H9 (cell line): Measurements from ENCODE around the gene PDRG1. TPM values are rescaled to one million over a fixed set of nuclear protein-coding genes. Genes with fewer than 3 reads are reported as not detected.

ENCODE experiments used
- DNase-seq: peaks from one replicate; pipeline ENCODE4 v3.0.0-alpha.2; 2017
- H2AFZ ChIP-seq: one replicate; pipeline ENCODE4 v1.6.1; 2013; ENCODE audit warnings: mild to moderate bottlenecking, low read length, control low read depth, moderate library complexity
- H2AK5ac ChIP-seq: 2 replicates; pipeline ENCODE4 v1.6.1; 2013; ENCODE audit warnings: low read length, control low read depth, mixed read lengths; ENCODE audit not compliant: insufficient read length
- H2BK120ac ChIP-seq: one replicate; pipeline ENCODE4 v1.6.1; 2013; ENCODE audit warnings: low read depth, mild to moderate bottlenecking, low read length, control low read depth, inconsistent platforms; ENCODE audit not compliant: poor library complexity, severe bottlenecking
- H2BK12ac ChIP-seq: 2 replicates; pipeline ENCODE4 v1.6.1; 2013; ENCODE audit warnings: low read length, control low read depth, mixed read lengths, low read depth; ENCODE audit not compliant: insufficient read length
- H2BK15ac ChIP-seq: 2 replicates; pipeline ENCODE4 v1.6.1; 2013; ENCODE audit warnings: low read depth, low read length, control low read depth
- H2BK20ac ChIP-seq: one replicate; pipeline ENCODE4 v1.6.1; 2013; ENCODE audit warnings: low read depth, mild to moderate bottlenecking, low read length, control low read depth, inconsistent platforms; ENCODE audit not compliant: poor library complexity, severe bottlenecking
- H2BK5ac ChIP-seq: 2 replicates; pipeline ENCODE4 v1.6.1; 2013; ENCODE audit warnings: low read length, control low read depth, mixed read lengths; ENCODE audit not compliant: insufficient read length
- H3K14ac ChIP-seq: 2 replicates; pipeline ENCODE4 v1.6.1; 2013; ENCODE audit warnings: low read length, control low read depth; ENCODE audit not compliant: insufficient read depth
- H3K18ac ChIP-seq: 2 replicates; pipeline ENCODE4 v1.6.1; 2013; ENCODE audit warnings: low read depth, mild to moderate bottlenecking, mixed read lengths, low read length, control low read depth; ENCODE audit not compliant: insufficient read length
- H3K23ac ChIP-seq: 2 replicates; pipeline ENCODE4 v1.6.1; 2013; ENCODE audit warnings: low read length, control low read depth, mixed read lengths, low read depth; ENCODE audit not compliant: insufficient read length
- H3K23me2 ChIP-seq: 2 replicates; pipeline ENCODE4 v1.6.1; 2013; ENCODE audit warnings: low read depth, mild to moderate bottlenecking, mixed read lengths, low read length, control low read depth; ENCODE audit not compliant: insufficient read length, poor library complexity, severe bottlenecking
- H3K27ac ChIP-seq: 2 replicates; pipeline ENCODE4 v1.5.1; 2013; ENCODE audit warnings: low read length, control low read depth, mixed read lengths, low read depth; ENCODE audit not compliant: insufficient read length
- H3K27me3 ChIP-seq: 2 replicates; pipeline ENCODE4 v1.6.1; 2013; ENCODE audit warnings: low read length, control low read depth, inconsistent platforms; ENCODE audit not compliant: insufficient read depth
- H3K4ac ChIP-seq: 2 replicates; pipeline ENCODE4 v1.6.1; 2013; ENCODE audit warnings: low read depth, mild to moderate bottlenecking, control low read depth, inconsistent platforms, low read length, moderate library complexity
- H3K4me1 ChIP-seq: 2 replicates; pipeline ENCODE4 v1.6.1; 2013; ENCODE audit warnings: low read length, control low read depth, inconsistent platforms; ENCODE audit not compliant: insufficient read depth
- H3K4me2 ChIP-seq: 2 replicates; pipeline ENCODE4 v1.6.1; 2013; ENCODE audit warnings: low read length, control low read depth, mixed read lengths; ENCODE audit not compliant: insufficient read length, insufficient read depth
- H3K56ac ChIP-seq: 2 replicates; pipeline ENCODE4 v1.6.1; 2013; ENCODE audit warnings: low read depth, mild to moderate bottlenecking, mixed read lengths, low read length, control low read depth; ENCODE audit not compliant: insufficient read length
- H3K79me1 ChIP-seq: 2 replicates; pipeline ENCODE4 v1.6.1; 2013; ENCODE audit warnings: low read depth, mild to moderate bottlenecking, moderate library complexity, low read length, control low read depth, inconsistent platforms; ENCODE audit not compliant: insufficient read depth, poor library complexity, severe bottlenecking
- H3K79me2 ChIP-seq: 2 replicates; pipeline ENCODE4 v1.6.1; 2013; ENCODE audit warnings: low read length, control low read depth, inconsistent platforms; ENCODE audit not compliant: insufficient read depth
- H3K9ac ChIP-seq: 2 replicates; pipeline ENCODE4 v1.6.1; 2013; ENCODE audit warnings: low read length, control low read depth, mixed read lengths; ENCODE audit not compliant: insufficient read length; ENCODE audit errors: extremely low read depth
- H3K9me3 ChIP-seq: one replicate; pipeline ENCODE4 v1.6.1; 2013; ENCODE audit warnings: low read depth, low read length, inconsistent platforms; ENCODE audit not compliant: control insufficient read depth
- H3T11ph ChIP-seq: one replicate; pipeline ENCODE4 v1.6.1; 2013; ENCODE audit warnings: mild to moderate bottlenecking, low read length, control low read depth, inconsistent platforms
- H4K20me1 ChIP-seq: one replicate; pipeline ENCODE4 v1.6.1; 2013; ENCODE audit not compliant: control insufficient read depth, insufficient read length, insufficient read depth
- H4K5ac ChIP-seq: 2 replicates; pipeline ENCODE4 v1.6.1; 2013; ENCODE audit warnings: low read depth, mild to moderate bottlenecking, mixed read lengths, low read length, control low read depth; ENCODE audit not compliant: insufficient read length
- H4K8ac ChIP-seq: replicated peaks from 2 replicates; pipeline ENCODE4 v1.6.1; 2013; ENCODE audit warnings: low read length, control low read depth, mixed read lengths, low read depth; ENCODE audit not compliant: insufficient read length
- H4K91ac ChIP-seq: 2 replicates; pipeline ENCODE4 v1.6.1; 2013; ENCODE audit warnings: low read depth, mild to moderate bottlenecking, moderate library complexity, mixed read lengths, low read length, control low read depth; ENCODE audit not compliant: insufficient read length
- H3K27ac Mint-ChIP-seq, 3 experiments: 2 replicates in 2 of 3; 3 replicates in 1 of 3; pipeline ENCODE4 v1.8.0; 2020 to 2021; ENCODE audit warnings: mixed read lengths in 3 of 3, mild to moderate bottlenecking in 1 of 3, moderate library complexity in 1 of 3
- H3K27me3 Mint-ChIP-seq: 2 replicates; pipeline ENCODE4 v1.8.0; 2021; ENCODE audit warnings: low read depth, mild to moderate bottlenecking, moderate library complexity, mixed read lengths
- H3K36me3 Mint-ChIP-seq, 3 experiments: 2 replicates in 2 of 3; 3 replicates in 1 of 3; pipeline ENCODE4 v1.8.0; 2020 to 2021; ENCODE audit warnings: low read depth in 3 of 3, mixed read lengths in 3 of 3; ENCODE audit not compliant: insufficient read depth in 1 of 3
- H3K4me1 Mint-ChIP-seq, 2 experiments: 2 replicates each; pipeline ENCODE4 v1.8.0; 2020; ENCODE audit warnings: mixed read lengths in 2 of 2
- H3K4me3 Mint-ChIP-seq, 2 experiments: 2 replicates in 1 of 2; 3 replicates in 1 of 2; pipeline ENCODE4 v1.8.0; 2020 to 2021; ENCODE audit warnings: mild to moderate bottlenecking in 2 of 2, mixed read lengths in 2 of 2, moderate library complexity in 1 of 2
- H3K9me3 Mint-ChIP-seq, 2 experiments: 2 replicates in 1 of 2; 3 replicates in 1 of 2; pipeline ENCODE4 v1.8.0; 2020; ENCODE audit warnings: mild to moderate bottlenecking in 2 of 2, mixed read lengths in 2 of 2, moderate library complexity in 1 of 2
- WGBS: extraction: QIAGEN DNeasy Blood & Tissue Kit; methylation state at CpG from one replicate; pipeline ENCODE4 v1.1.7; 2013; ENCODE audit warnings: missing lambda C conversion rate, low lambda C conversion rate, mixed read lengths; ENCODE audit not compliant: insufficient read length; ENCODE audit errors: extremely low coverage; 5-methylcytosine and 5-hydroxymethylcytosine counted together
- total RNA-seq: library from RNA; stranded (reverse); gene quantifications from 2 replicates; pipeline ENCODE4 v1.2.1, GENCODE V29; 2021
- TF ChIP-seq, protein P1 (sequence below): fragments of 200-600 bp; sonication (generic); conservative IDR thresholded peaks from 3 replicates; pipeline ENCODE4 v1.8.0; 2021; ENCODE audit warnings: antibody characterized with exemption, mild to moderate bottlenecking

PDRG1 gene
- total RNA-seq, 1 experiment from 2014 or later: 32.2 TPM

DNA sequence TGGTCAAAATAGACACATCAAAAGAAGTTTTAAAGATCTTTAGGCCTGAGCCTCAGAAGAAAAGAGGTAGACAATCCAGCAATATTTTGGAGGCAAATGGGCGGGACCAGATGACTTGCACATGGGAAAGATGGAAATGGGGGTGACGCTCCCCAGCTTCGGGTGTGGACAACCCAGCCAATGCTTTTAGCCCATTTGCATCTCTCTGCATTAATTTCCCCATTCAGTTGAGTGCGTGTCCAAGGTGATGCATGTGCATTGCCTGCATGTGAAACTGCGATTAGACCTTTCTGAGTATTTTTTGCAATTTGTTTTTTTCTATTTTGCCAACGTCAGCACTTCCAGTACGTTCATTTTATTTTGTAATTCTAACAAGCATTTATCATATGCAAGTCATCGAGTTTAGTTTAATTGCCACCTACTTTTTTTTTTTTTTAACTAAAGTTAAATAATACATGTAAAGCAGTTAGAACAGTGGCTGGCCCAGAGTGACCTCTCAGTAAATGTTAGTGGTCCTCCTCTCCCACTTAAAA, 24.2 kb downstream of the PDRG1 start:
- Mint-ChIP-seq H3K36me3 (no peaks in the 10 kb centered on the region; a peak in 1 of 7 replicates), H3K27me3 (peaks cover 11% of the 10 kb centered on the region), H3K9me3 (no peaks in the 10 kb centered on the region), H3K4me1 (peaks cover 17 to 26% of the 10 kb centered on the region in 2 experiments), H3K27ac (no peak overlapping the region), H3K4me3 (no peak overlapping the region)
- Histone ChIP-seq H3K9me3 (no peaks in the 10 kb centered on the region), H3K27ac (no peak overlapping the region), H2BK15ac (no peak overlapping the region), H2AFZ (no peak overlapping the region), H3K23me2 (no peaks in the 10 kb centered on the region), H3K4me1 (no peaks in the 10 kb centered on the region), H3K14ac (no peak overlapping the region), H2BK20ac (no peak overlapping the region), H2BK120ac (no peak overlapping the region), H3K18ac (no peak overlapping the region), H4K8ac (no peak overlapping the region), H4K20me1 (no peaks in the 10 kb centered on the region), H3K79me1 (no peaks in the 10 kb centered on the region), H4K5ac (no peak overlapping the region), H3K79me2 (no peaks in the 10 kb centered on the region), H2BK12ac (no peak overlapping the region), H3K56ac (no peak overlapping the region), H4K91ac (no peak overlapping the region), H3K4me2 (no peak overlapping the region), H3K4ac (no peak overlapping the region), H3K23ac (no peak overlapping the region), H2BK5ac (no peak overlapping the region), H2AK5ac (no peak overlapping the region), H3K9ac (no peak overlapping the region), H3K27me3 (no peaks in the 10 kb centered on the region), H3T11ph (no peak overlapping the region)
- TF ChIP-seq, protein P1, sequence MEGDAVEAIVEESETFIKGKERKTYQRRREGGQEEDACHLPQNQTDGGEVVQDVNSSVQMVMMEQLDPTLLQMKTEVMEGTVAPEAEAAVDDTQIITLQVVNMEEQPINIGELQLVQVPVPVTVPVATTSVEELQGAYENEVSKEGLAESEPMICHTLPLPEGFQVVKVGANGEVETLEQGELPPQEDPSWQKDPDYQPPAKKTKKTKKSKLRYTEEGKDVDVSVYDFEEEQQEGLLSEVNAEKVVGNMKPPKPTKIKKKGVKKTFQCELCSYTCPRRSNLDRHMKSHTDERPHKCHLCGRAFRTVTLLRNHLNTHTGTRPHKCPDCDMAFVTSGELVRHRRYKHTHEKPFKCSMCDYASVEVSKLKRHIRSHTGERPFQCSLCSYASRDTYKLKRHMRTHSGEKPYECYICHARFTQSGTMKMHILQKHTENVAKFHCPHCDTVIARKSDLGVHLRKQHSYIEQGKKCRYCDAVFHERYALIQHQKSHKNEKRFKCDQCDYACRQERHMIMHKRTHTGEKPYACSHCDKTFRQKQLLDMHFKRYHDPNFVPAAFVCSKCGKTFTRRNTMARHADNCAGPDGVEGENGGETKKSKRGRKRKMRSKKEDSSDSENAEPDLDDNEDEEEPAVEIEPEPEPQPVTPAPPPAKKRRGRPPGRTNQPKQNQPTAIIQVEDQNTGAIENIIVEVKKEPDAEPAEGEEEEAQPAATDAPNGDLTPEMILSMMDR: no peak
- no CpG with 5 or more reads among the region's 8 CpGs for WGBS
- DNase-seq: no peak
